Measurements from ENCODE around the gene ZSWIM8. TPM values are rescaled to one million over a fixed set of nuclear protein-coding genes. Genes with fewer than 3 reads are reported as not detected.
A peak's percentile ranks its signal among the peaks of the same experiment; 100 is the strongest.
"Not testable (repeated sequence)": the region's sequence is repeated elsewhere in the genome, so short reads cannot be mapped to it uniquely, and the experiment has no call there.

Gene ZSWIM8, protein sequence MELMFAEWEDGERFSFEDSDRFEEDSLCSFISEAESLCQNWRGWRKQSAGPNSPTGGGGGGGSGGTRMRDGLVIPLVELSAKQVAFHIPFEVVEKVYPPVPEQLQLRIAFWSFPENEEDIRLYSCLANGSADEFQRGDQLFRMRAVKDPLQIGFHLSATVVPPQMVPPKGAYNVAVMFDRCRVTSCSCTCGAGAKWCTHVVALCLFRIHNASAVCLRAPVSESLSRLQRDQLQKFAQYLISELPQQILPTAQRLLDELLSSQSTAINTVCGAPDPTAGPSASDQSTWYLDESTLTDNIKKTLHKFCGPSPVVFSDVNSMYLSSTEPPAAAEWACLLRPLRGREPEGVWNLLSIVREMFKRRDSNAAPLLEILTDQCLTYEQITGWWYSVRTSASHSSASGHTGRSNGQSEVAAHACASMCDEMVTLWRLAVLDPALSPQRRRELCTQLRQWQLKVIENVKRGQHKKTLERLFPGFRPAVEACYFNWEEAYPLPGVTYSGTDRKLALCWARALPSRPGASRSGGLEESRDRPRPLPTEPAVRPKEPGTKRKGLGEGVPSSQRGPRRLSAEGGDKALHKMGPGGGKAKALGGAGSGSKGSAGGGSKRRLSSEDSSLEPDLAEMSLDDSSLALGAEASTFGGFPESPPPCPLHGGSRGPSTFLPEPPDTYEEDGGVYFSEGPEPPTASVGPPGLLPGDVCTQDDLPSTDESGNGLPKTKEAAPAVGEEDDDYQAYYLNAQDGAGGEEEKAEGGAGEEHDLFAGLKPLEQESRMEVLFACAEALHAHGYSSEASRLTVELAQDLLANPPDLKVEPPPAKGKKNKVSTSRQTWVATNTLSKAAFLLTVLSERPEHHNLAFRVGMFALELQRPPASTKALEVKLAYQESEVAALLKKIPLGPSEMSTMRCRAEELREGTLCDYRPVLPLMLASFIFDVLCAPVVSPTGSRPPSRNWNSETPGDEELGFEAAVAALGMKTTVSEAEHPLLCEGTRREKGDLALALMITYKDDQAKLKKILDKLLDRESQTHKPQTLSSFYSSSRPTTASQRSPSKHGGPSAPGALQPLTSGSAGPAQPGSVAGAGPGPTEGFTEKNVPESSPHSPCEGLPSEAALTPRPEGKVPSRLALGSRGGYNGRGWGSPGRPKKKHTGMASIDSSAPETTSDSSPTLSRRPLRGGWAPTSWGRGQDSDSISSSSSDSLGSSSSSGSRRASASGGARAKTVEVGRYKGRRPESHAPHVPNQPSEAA (N-terminal part only)
- 28.4 TPM for polyA plus RNA-seq (2013, experiment 1 of 2)
- 29.7 TPM for polyA plus RNA-seq (2013, experiment 2 of 2)

GRCh38 chr10:73785211-73785720 is at the start of gene ZSWIM8:
ZSWIM8 (plus strand) TSS chr10:73785606; CDS start chr10:73785879, 273 bp downstream.
- Histone ChIP-seq H3K27me3 (ENCODE audit: insufficient read depth, low read length) (no peaks in the 10 kb centered on the region), H3K9ac (ENCODE audit: low read depth, low read length) (peak within 1 kb of the TSS; percentile 62), H3K4me3 (ENCODE audit: low read length) (peak within 1 kb of the TSS; percentile 86), H3K4me1 (ENCODE audit: insufficient read depth, low read length) (peaks cover 18% of the 10 kb centered on the region), H3K36me3 (ENCODE audit: insufficient read depth, low read length) (peaks cover 17% of the 10 kb centered on the region), H3K9me3 (ENCODE audit: insufficient read depth, low read depth, low read length) (no peaks in the 10 kb centered on the region), H3K27ac (ENCODE audit: low read depth, low read length) (no peak within 1 kb of the TSS)
- WGBS: under 1% methylated on average over 36 of the region's 36 CpGs

DNA sequence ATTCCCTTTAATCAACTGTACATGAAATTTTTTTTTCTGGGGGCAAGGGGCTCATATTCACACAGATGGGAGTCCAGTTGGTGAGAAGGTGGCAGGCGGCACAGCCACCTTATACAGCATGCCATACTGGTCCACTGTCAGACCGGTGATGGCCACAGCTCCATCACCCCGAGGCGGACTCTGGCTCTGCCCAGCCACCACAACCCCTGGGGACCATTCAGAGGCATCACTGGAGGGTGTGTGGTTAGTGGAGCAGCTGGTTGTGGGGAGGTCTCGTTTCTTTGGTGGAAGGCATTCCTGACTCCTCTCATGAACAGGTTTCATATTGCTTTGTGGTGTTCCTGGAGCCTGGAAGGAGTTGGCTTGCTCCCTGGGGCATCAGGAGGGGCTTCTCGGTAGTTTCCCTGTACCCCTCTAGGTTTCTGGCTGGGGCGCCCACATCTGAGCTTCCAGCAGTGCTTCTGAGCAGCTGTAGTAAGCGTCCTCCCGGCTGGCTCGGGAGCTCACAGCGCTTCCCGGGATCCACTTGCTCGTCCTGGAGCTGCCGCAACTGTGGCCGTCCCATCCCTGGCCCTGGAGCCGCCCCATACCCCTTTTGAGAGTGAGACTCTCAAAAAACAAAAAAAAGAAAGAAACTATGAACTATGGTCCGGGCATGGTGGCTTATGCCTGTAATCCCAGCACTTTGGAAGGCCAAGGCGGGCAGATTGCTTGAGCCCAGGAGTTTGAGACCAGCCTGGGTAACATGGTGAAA is 44.7 kb upstream of the ZSWIM8 start:
- 95% methylated on average over 17 of the region's 18 CpGs for WGBS
- H3K27ac ChIP-seq (ENCODE audit: low read depth, low read length); H3K9ac ChIP-seq (ENCODE audit: low read depth, low read length); H3K4me3 ChIP-seq (ENCODE audit: low read length); H3K27me3 ChIP-seq (ENCODE audit: insufficient read depth, low read length); H3K9me3 ChIP-seq (ENCODE audit: insufficient read depth, low read depth, low read length); H3K36me3 ChIP-seq (ENCODE audit: insufficient read depth, low read length): not testable (repeated sequence)
- peaks cover 17% of the 10 kb centered on the region for H3K4me1 ChIP-seq (ENCODE audit: insufficient read depth, low read length)

- Histone ChIP-seq H3K9me3 (ENCODE audit: insufficient read depth, low read depth, low read length) (no peaks in the 10 kb centered on the region), H3K27me3 (ENCODE audit: insufficient read depth, low read length) (no peaks in the 10 kb centered on the region), H3K4me1 (ENCODE audit: insufficient read depth, low read length) (peaks cover 17% of the 10 kb centered on the region), H3K27ac (ENCODE audit: low read depth, low read length) (peak overlapping the region; percentile 93), H3K4me3 (ENCODE audit: low read length) (no peak overlapping the region; the same call in 1 of the 2 replicates), H3K9ac (ENCODE audit: low read depth, low read length) (peak overlapping the region; percentile 43), H3K36me3 (ENCODE audit: insufficient read depth, low read length) (peaks cover 15% of the 10 kb centered on the region)
- WGBS: 86% methylated on average over 5 of the region's 5 CpGs
Observed at GRCh38 chr10:73742454-73742734, 43.0 kb upstream of the ZSWIM8 start.

DNA sequence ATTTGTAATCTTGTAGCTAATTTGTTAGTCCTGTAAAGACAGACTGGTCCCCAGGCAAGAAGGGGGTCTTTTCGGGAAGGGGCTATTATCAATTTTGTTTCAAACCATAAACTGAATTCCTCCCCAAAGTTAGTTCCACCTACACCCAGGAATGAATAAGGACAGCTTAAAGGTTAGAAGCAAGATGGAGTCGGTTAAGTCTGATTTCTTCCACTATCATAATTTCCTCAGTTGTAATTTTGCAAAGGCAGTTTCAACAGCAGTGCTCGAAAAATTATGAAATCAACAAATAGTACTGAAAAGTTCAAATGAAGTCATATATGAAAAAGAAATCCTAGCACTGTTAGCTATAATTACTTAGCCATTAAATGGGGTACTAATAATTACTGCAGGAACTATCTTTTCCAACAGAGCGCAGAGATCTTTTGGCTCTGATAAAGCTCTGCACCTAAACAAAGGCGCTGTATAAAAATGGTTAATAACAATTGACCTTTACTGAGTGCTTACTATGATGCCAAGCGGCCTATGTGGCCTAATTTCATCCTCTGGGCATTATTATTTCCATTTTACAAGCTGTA is 42.0 kb upstream of the ZSWIM8 start:
- H3K27ac ChIP-seq (ENCODE audit: low read depth, low read length): peak overlapping the region; percentile 93
- peak overlapping the region; percentile 89 for H3K4me3 ChIP-seq (ENCODE audit: low read length)
- H3K4me1 ChIP-seq (ENCODE audit: insufficient read depth, low read length): peaks cover 17% of the 10 kb centered on the region
- no peaks in the 10 kb centered on the region for H3K27me3 ChIP-seq (ENCODE audit: insufficient read depth, low read length)
- H3K9ac ChIP-seq (ENCODE audit: low read depth, low read length): peak overlapping the region; percentile 98
- H3K36me3 ChIP-seq (ENCODE audit: insufficient read depth, low read length): peaks cover 19% of the 10 kb centered on the region
- 22% methylated on average over 5 of the region's 6 CpGs for whole genome bisulfite sequencing
- H3K9me3 ChIP-seq (ENCODE audit: insufficient read depth, low read depth, low read length): no peaks in the 10 kb centered on the region

GRCh38 chr10:73743905-73744663 is 41.3 kb upstream of the ZSWIM8 start, which contains the start of gene SEC24C:
SEC24C (plus strand) TSS chr10:73744372; CDS start chr10:73746833, 2,461 bp downstream.
- WGBS: under 1% methylated on average over 36 of the region's 36 CpGs
- H3K9ac ChIP-seq (ENCODE audit: low read depth, low read length): peak within 1 kb of the TSS; percentile 98
- peaks cover 17% of the 10 kb centered on the region for H3K4me1 ChIP-seq (ENCODE audit: insufficient read depth, low read length)
- peak within 1 kb of the TSS; percentile 89 for H3K4me3 ChIP-seq (ENCODE audit: low read length)
- peak within 1 kb of the TSS; percentile 93 for H3K27ac ChIP-seq (ENCODE audit: low read depth, low read length)
- no peaks in the 10 kb centered on the region for H3K9me3 ChIP-seq (ENCODE audit: insufficient read depth, low read depth, low read length)
- H3K27me3 ChIP-seq (ENCODE audit: insufficient read depth, low read length): no peaks in the 10 kb centered on the region
- H3K36me3 ChIP-seq (ENCODE audit: insufficient read depth, low read length): peaks cover 22% of the 10 kb centered on the region

- Histone ChIP-seq H3K36me3 (ENCODE audit: insufficient read depth, low read length) (peaks cover 23% of the 10 kb centered on the region), H3K4me1 (ENCODE audit: insufficient read depth, low read length) (peaks cover 17% of the 10 kb centered on the region), H3K4me3 (ENCODE audit: low read length) (peak overlapping the region; percentile 89), H3K9me3 (ENCODE audit: insufficient read depth, low read depth, low read length) (no peaks in the 10 kb centered on the region), H3K27me3 (ENCODE audit: insufficient read depth, low read length) (no peaks in the 10 kb centered on the region), H3K9ac (ENCODE audit: low read depth, low read length) (peak overlapping the region; percentile 98), H3K27ac (ENCODE audit: low read depth, low read length) (peak overlapping the region; percentile 93)
- WGBS: under 1% methylated on average over 9 of the region's 10 CpGs
Observed at GRCh38 chr10:73744664-73744975, 40.8 kb upstream of the ZSWIM8 start.

DNA sequence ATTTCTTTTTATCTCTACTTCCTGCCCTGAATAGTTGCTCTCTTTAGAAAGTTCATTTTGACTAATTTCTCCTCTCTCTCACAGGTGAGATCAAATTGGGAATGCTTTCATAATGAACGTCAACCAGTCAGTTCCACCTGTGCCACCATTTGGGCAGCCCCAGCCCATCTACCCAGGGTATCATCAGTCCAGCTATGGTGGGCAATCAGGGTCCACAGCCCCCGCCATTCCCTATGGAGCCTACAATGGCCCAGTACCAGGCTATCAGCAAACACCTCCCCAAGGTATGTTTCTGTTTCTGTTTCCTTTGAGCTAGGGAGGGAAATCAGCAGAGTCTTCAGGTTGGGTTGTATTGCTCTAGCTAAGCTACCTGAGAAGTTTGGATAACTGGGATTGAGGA is 38.7 kb upstream of the ZSWIM8 start:
- Histone ChIP-seq H3K9ac (ENCODE audit: low read depth, low read length) (no peak overlapping the region), H3K27me3 (ENCODE audit: insufficient read depth, low read length) (no peaks in the 10 kb centered on the region), H3K36me3 (ENCODE audit: insufficient read depth, low read length) (peaks cover 41% of the 10 kb centered on the region), H3K4me3 (ENCODE audit: low read length) (no peak overlapping the region), H3K9me3 (ENCODE audit: insufficient read depth, low read depth, low read length) (no peaks in the 10 kb centered on the region), H3K27ac (ENCODE audit: low read depth, low read length) (no peak overlapping the region), H3K4me1 (ENCODE audit: insufficient read depth, low read length) (peaks cover 17% of the 10 kb centered on the region)
- 99% methylated on average over 2 of the region's 2 CpGs for WGBS

DNA sequence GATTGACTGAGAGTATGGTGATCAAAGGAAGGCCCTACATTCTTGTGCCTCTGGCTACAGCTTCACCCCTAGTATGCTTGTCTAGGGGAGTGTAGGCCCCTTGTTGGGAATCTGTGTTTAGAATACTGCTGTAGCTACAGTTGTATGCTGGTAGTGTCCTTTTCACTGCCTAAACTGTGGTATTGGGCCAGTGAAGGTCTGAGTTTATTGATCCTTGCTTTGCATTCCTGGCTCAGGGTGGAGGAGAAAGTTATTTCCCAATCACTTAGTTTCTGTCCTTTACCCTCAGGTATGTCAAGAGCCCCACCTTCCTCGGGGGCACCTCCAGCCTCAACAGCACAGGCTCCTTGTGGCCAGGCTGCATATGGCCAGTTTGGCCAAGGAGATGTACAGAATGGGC is 34.6 kb upstream of the ZSWIM8 start:
- H3K9me3 ChIP-seq (ENCODE audit: insufficient read depth, low read depth, low read length): no peaks in the 10 kb centered on the region
- no peaks in the 10 kb centered on the region for H3K27me3 ChIP-seq (ENCODE audit: insufficient read depth, low read length)
- peaks cover 70% of the 10 kb centered on the region for H3K36me3 ChIP-seq (ENCODE audit: insufficient read depth, low read length)
- H3K4me3 ChIP-seq (ENCODE audit: low read length): no peak overlapping the region
- no peaks in the 10 kb centered on the region for H3K4me1 ChIP-seq (ENCODE audit: insufficient read depth, low read length)
- 93% methylated on average over 1 of the region's 1 CpG for WGBS
- no peak overlapping the region for H3K27ac ChIP-seq (ENCODE audit: low read depth, low read length)
- H3K9ac ChIP-seq (ENCODE audit: low read depth, low read length): no peak overlapping the region

GRCh38 chr10:73756183-73756582 is 29.2 kb upstream of the ZSWIM8 start:
- no peaks in the 10 kb centered on the region for H3K27me3 ChIP-seq (ENCODE audit: insufficient read depth, low read length)
- WGBS: 83% methylated on average over 1 of the region's 1 CpG

More at GRCh38 chr10:73756183-73756582, 29.2 kb upstream of the ZSWIM8 start:
- H3K9me3 ChIP-seq (ENCODE audit: insufficient read depth, low read depth, low read length): no peaks in the 10 kb centered on the region
- H3K9ac ChIP-seq (ENCODE audit: low read depth, low read length): no peak overlapping the region
- H3K4me1 ChIP-seq (ENCODE audit: insufficient read depth, low read length): no peaks in the 10 kb centered on the region
- no peak overlapping the region for H3K27ac ChIP-seq (ENCODE audit: low read depth, low read length)
- peaks cover 65% of the 10 kb centered on the region for H3K36me3 ChIP-seq (ENCODE audit: insufficient read depth, low read length)
- no peak overlapping the region for H3K4me3 ChIP-seq (ENCODE audit: low read length)

Data from HUES64 (cell line).